Naive thymus-derived CD8-positive, alpha-beta T cell (primary cell): ENCODE results near the gene LRRN4CL. TPM values are rescaled to one million over a fixed set of nuclear protein-coding genes. Genes with fewer than 3 reads are reported as not detected.

Experiments used
- ATAC-seq, 2 donors: fragments of 150-1000 bp; cut with Tn5 transposase in 1 of 2; sonication (Bioruptor Pico), chemical (Tn5 transposase) in 1 of 2; 1 replicate in 1 of 2; 2 replicates in 1 of 2; pipeline ENCODE4 v1.10.0; 2021; ENCODE audit warnings: mild to moderate bottlenecking in 2 of 2, moderate library complexity in 2 of 2
- POLR2A ChIA-PET: fragments of 350-600 bp; sonication (Branson Sonifier 250); formaldehyde crosslinking; loops from one replicate; lab custom pipeline; 2021; ENCODE audit warnings: antibody characterized with exemption; lab: Charles Lee
- DNase-seq, 10 donors: peaks; one replicate each; pipeline versions ENCODE4 v3.0.0 to v3.0.0-alpha.2; 2020 to 2022
- H3K27ac Mint-ChIP-seq, 10 donors: one replicate each; pipeline ENCODE4 v1.8.0; 2020 to 2022; ENCODE audit warnings: mild to moderate bottlenecking in 10 of 10, mixed read lengths in 10 of 10, moderate library complexity in 4 of 10, inconsistent platforms in 1 of 10
- H3K27me3 Mint-ChIP-seq, 5 donors: one replicate each; pipeline ENCODE4 v1.8.0; 2021 to 2022; ENCODE audit warnings: mixed read lengths in 5 of 5
- H3K36me3 Mint-ChIP-seq, 3 donors: one replicate each; pipeline ENCODE4 v1.8.0; 2020 to 2022; ENCODE audit warnings: mixed read lengths in 3 of 3, mild to moderate bottlenecking in 2 of 3, inconsistent platforms in 1 of 3
- H3K4me1 Mint-ChIP-seq, 4 donors: one replicate each; pipeline ENCODE4 v1.8.0; 2021 to 2022; ENCODE audit warnings: mixed read lengths in 4 of 4
- H3K4me3 Mint-ChIP-seq, 10 donors: one replicate each; pipeline ENCODE4 v1.8.0; 2020 to 2022; ENCODE audit warnings: mild to moderate bottlenecking in 10 of 10, mixed read lengths in 10 of 10, moderate library complexity in 6 of 10, inconsistent platforms in 1 of 10
- H3K9me3 Mint-ChIP-seq, 9 donors: one replicate each; pipeline ENCODE4 v1.8.0; 2020 to 2022; ENCODE audit warnings: mixed read lengths in 9 of 9, mild to moderate bottlenecking in 3 of 9, inconsistent platforms in 1 of 9, moderate library complexity in 1 of 9
- polyA plus RNA-seq, 3 donors: library from polyadenylated mRNA; unstranded; fragments of 300-500 nt; fragmentation: Illumina TruSeq; gene quantifications; one replicate each; pipeline ENCODE4 v1.2.3, GENCODE V29; 2021
- total RNA-seq, 8 experiments: library from RNA in 2 of 8; stranded (reverse) in 2 of 8; gene quantifications; one replicate each; pipeline ENCODE4 v1.2.3 and lab custom pipeline; 2021 to 2026

Gene LRRN4CL
- total and polyA plus RNA-seq, 5 experiments from 2014 or later = 0.36 TPM; not detected in 4

- Mint-ChIP-seq H3K4me1 (peaks cover 29 to 69% (median 60%) of the 10 kb centered on the region in 4 donors), H3K27ac (peak overlapping the region; percentile 6 to 87 (median 66)), H3K27me3 (peaks cover 0 to 2% (median 0%) of the 10 kb centered on the region in 5 donors), H3K9me3 (no peaks in the 10 kb centered on the region), H3K36me3 (peaks cover 0 to 67% (median 39%) of the 10 kb centered on the region in 3 donors), H3K4me3 (peak overlapping the region; percentile 56 to 99 (median 94))
- DNase-seq (no peak), ATAC-seq (no peak)
- POLR2A ChIA-PET = interaction anchor here (1.2 to 10.3 kb wide), 6 partner anchors 13 to 133 kb away, joined by 3 to 263 read pairs (median 79); partner anchors contain the start of genes BSCL2, GNG3, POLR2G and TUT1
Observed at GRCh38 chr11:62724171-62724570, 34.8 kb upstream of the LRRN4CL start.

GRCh38 chr11:62721994-62722393 lies 32.7 kb upstream of the LRRN4CL start:
- POLR2A ChIA-PET = interaction anchor here (0.5 to 10.3 kb wide), 3 partner anchors 11 to 118 kb away, joined by 3 to 263 read pairs (median 7); partner anchors contain the start of genes BSCL2, GNG3 and WDR74
- Mint-ChIP-seq H3K27ac (peak overlapping the region in 3 of 10 donors; percentile 10 to 85 (median 81)), H3K4me1 (peaks cover 28 to 73% (median 57%) of the 10 kb centered on the region in 4 donors), H3K36me3 (peaks cover 0 to 86% (median 51%) of the 10 kb centered on the region in 3 donors), H3K27me3 (no peaks in the 10 kb centered on the region), H3K9me3 (no peaks in the 10 kb centered on the region), H3K4me3 (no peak overlapping the region)
- ATAC-seq (no peak), DNase-seq (no peak)

GRCh38 chr11:62719302-62719978 lies 30.1 kb upstream of the LRRN4CL start:
- POLR2A ChIA-PET = interaction anchor here (0.6 to 2.5 kb wide), 4 partner anchors 10 to 55 kb away, joined by 3 to 17 read pairs (median 3); partner anchors contain the start of genes C11orf98, CSKMT, LBHD1 and UQCC3
- no peak overlapping the region for H3K4me3 Mint-ChIP-seq

GRCh38 chr11:62716816-62717215 lies 27.5 kb upstream of the LRRN4CL start:
- peaks cover 17 to 46% (median 40%) of the 10 kb centered on the region in 4 donors for H3K4me1 Mint-ChIP-seq
- H3K36me3 Mint-ChIP-seq = peaks cover 5 to 98% (median 37%) of the 10 kb centered on the region in 3 donors
- no peak for DNase-seq
- ATAC-seq = no peak
- H3K4me3 Mint-ChIP-seq = no peak overlapping the region
- POLR2A ChIA-PET = interaction anchor here (1.0 to 14.8 kb wide), 2 partner anchors 10 to 37 kb away, joined by 4 to 263 read pairs; partner anchors contain the start of genes HNRNPUL2, TTC9C and ZBTB3
- no peaks in the 10 kb centered on the region for H3K9me3 Mint-ChIP-seq
- H3K27me3 Mint-ChIP-seq = no peaks in the 10 kb centered on the region
- peak overlapping the region in 7 of 10 donors; percentile 23 to 86 (median 40) for H3K27ac Mint-ChIP-seq

More at GRCh38 chr11:62719302-62719978, 30.1 kb upstream of the LRRN4CL start:
- peaks cover 24 to 59% (median 45%) of the 10 kb centered on the region in 4 donors for H3K4me1 Mint-ChIP-seq
- DNase-seq = no peak
- peaks cover 0 to 99% (median 56%) of the 10 kb centered on the region in 3 donors for H3K36me3 Mint-ChIP-seq
- no peak for ATAC-seq
- no peaks in the 10 kb centered on the region for H3K9me3 Mint-ChIP-seq
- peak overlapping the region in 6 of 10 donors; percentile 1 to 84 (median 47) for H3K27ac Mint-ChIP-seq
- H3K27me3 Mint-ChIP-seq = no peaks in the 10 kb centered on the region

- Mint-ChIP-seq H3K27ac (peak overlapping the region in 2 of 10 donors; percentile 23 to 74), H3K36me3 (peaks cover 5 to 98% (median 33%) of the 10 kb centered on the region in 3 donors), H3K9me3 (no peaks in the 10 kb centered on the region), H3K27me3 (no peaks in the 10 kb centered on the region), H3K4me3 (no peak overlapping the region), H3K4me1 (peaks cover 17 to 44% (median 36%) of the 10 kb centered on the region in 4 donors)
- POLR2A ChIA-PET = interaction anchor here (1.2 to 14.8 kb wide), 2 partner anchors 9 to 11 kb away, joined by 3 to 263 read pairs; partner anchors contain the start of genes BSCL2, HNRNPUL2 and TTC9C
- DNase-seq (no peak), ATAC-seq (no peak)
Observed at GRCh38 chr11:62716206-62716605, 26.9 kb upstream of the LRRN4CL start.

- no peaks in the 10 kb centered on the region for H3K27me3 Mint-ChIP-seq
- H3K36me3 Mint-ChIP-seq = peaks cover 5 to 96% (median 29%) of the 10 kb centered on the region in 3 donors
- H3K27ac Mint-ChIP-seq = peak overlapping the region in 7 of 10 donors; percentile 12 to 74 (median 56)
- peaks cover 17 to 44% (median 30%) of the 10 kb centered on the region in 4 donors for H3K4me1 Mint-ChIP-seq
- POLR2A ChIA-PET = interaction anchor here (1.2 to 14.8 kb wide), 3 partner anchors 9 to 38 kb away, joined by 3 to 263 read pairs (median 5); partner anchors contain the start of genes BSCL2, HNRNPUL2, TTC9C and ZBTB3
- ATAC-seq (no peak), DNase-seq (no peak)
- no peak overlapping the region for H3K4me3 Mint-ChIP-seq
- H3K9me3 Mint-ChIP-seq = no peaks in the 10 kb centered on the region
Observed at GRCh38 chr11:62715150-62716130, 26.1 kb upstream of the LRRN4CL start.

- ATAC-seq = no peak
- no peak overlapping the region for H3K4me3 Mint-ChIP-seq
- H3K4me1 Mint-ChIP-seq = peaks cover 18 to 42% (median 39%) of the 10 kb centered on the region in 4 donors
- POLR2A ChIA-PET = interaction anchor here (9.7 to 14.8 kb wide), 2 partner anchors 14 to 128 kb away, joined by 98 to 263 read pairs; partner anchors contain the start of genes HNRNPUL2, TTC9C and WDR74
- H3K27ac Mint-ChIP-seq = peak overlapping the region in 9 of 10 donors; percentile 38 to 92 (median 65)
- no peaks in the 10 kb centered on the region for H3K9me3 Mint-ChIP-seq
- H3K27me3 Mint-ChIP-seq = no peaks in the 10 kb centered on the region
- H3K36me3 Mint-ChIP-seq = peaks cover 5 to 79% (median 17%) of the 10 kb centered on the region in 3 donors
- no peak for DNase-seq
Observed at GRCh38 chr11:62713343-62713742, 24.0 kb upstream of the LRRN4CL start.

GRCh38 chr11:62712861-62713260 lies 23.5 kb upstream of the LRRN4CL start:
- no peak for ATAC-seq
- Mint-ChIP-seq H3K4me3 (peak overlapping the region in 1 of 10 donors; percentile 18), H3K27ac (peak overlapping the region; percentile 22 to 92 (median 62)), H3K9me3 (no peaks in the 10 kb centered on the region), H3K27me3 (no peaks in the 10 kb centered on the region), H3K4me1 (peaks cover 21 to 47% (median 40%) of the 10 kb centered on the region in 4 donors), H3K36me3 (peaks cover 5 to 74% (median 12%) of the 10 kb centered on the region in 3 donors)
- POLR2A ChIA-PET = interaction anchor here (9.7 to 14.8 kb wide), 2 partner anchors 14 to 128 kb away, joined by 98 to 263 read pairs; partner anchors contain the start of genes HNRNPUL2, TTC9C and WDR74
- DNase-seq = no peak

- Mint-ChIP-seq H3K36me3 (peaks cover 5 to 69% (median 9%) of the 10 kb centered on the region in 3 donors), H3K9me3 (no peaks in the 10 kb centered on the region), H3K4me3 (peak overlapping the region in 5 of 10 donors; percentile 0 to 40 (median 10)), H3K27me3 (no peaks in the 10 kb centered on the region), H3K4me1 (peaks cover 22 to 50% (median 42%) of the 10 kb centered on the region in 4 donors), H3K27ac (peak overlapping the region; percentile 37 to 92 (median 58))
- ATAC-seq (no peak), DNase-seq (no peak)
- POLR2A ChIA-PET = interaction anchor here (8.0 to 14.8 kb wide), 3 partner anchors 15 to 129 kb away, joined by 71 to 263 read pairs (median 98); partner anchors contain the start of genes HNRNPUL2, TTC9C, WDR74 and ZBTB3
Observed at GRCh38 chr11:62712276-62712812, 23.0 kb upstream of the LRRN4CL start.

- ATAC-seq (no peak), DNase-seq (no peak)
- Mint-ChIP-seq H3K4me3 (peak overlapping the region; percentile 88 to 98 (median 95)), H3K27me3 (no peaks in the 10 kb centered on the region), H3K27ac (peak overlapping the region; percentile 97 to 100 (median 99)), H3K9me3 (no peaks in the 10 kb centered on the region), H3K4me1 (peaks cover 27 to 65% (median 59%) of the 10 kb centered on the region in 4 donors), H3K36me3 (peaks cover 4 to 45% (median 5%) of the 10 kb centered on the region in 3 donors)
- POLR2A ChIA-PET = interaction anchor here (0.6 to 14.8 kb wide), 29 partner anchors 9 to 1559 kb away, joined by 3 to 263 read pairs (median 11); partner anchors contain the start of genes B3GAT3, C11orf98, CSKMT and EEF1G
Observed at GRCh38 chr11:62710001-62710345, 20.6 kb upstream of the LRRN4CL start.
